Central memory CD4-positive, alpha-beta T cell (primary cell): Measurements from ENCODE around the gene MMP15.
"Not testable (repeated sequence)": the region's sequence is repeated elsewhere in the genome, so short reads cannot be mapped to it uniquely, and the experiment has no call there.

Source experiments
- DNase-seq: peaks from one replicate; pipeline ENCODE4 v3.0.0; 2022

MMP15 gene

GRCh38 chr16:57997176-57997527 is 28.4 kb upstream of the MMP15 start:
- DNase-seq = no peak

- DNase-seq = no peak
Observed at GRCh38 chr16:57997528-57998265, 27.9 kb upstream of the MMP15 start.

DNA sequence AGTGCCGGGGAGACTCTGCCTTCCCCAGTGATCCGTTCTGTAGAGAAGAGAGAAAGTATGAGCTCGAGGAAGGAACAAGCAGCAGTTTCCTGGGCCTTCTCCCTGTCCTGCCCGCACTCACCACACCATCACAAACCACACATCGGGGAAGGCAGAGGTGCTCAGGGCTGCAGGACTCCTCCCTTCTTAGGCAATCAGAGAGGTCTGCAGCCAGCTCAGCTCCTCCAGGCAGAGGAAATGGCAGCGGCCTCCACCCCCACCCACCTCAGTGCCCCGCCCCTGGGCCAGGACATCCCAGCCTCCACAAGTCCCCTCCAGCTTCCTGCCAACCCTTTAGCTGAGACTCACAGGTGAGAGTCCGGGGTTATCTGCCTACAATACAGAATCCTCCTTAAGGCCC is 27.1 kb upstream of the MMP15 start:
- DNase-seq = peak; percentile 50

GRCh38 chr16:57998992-57999365 is 26.6 kb upstream of the MMP15 start:
- DNase-seq = no peak

- peak; percentile 50 for DNase-seq
Observed at GRCh38 chr16:57999366-57999970, 26.1 kb upstream of the MMP15 start.

DNA sequence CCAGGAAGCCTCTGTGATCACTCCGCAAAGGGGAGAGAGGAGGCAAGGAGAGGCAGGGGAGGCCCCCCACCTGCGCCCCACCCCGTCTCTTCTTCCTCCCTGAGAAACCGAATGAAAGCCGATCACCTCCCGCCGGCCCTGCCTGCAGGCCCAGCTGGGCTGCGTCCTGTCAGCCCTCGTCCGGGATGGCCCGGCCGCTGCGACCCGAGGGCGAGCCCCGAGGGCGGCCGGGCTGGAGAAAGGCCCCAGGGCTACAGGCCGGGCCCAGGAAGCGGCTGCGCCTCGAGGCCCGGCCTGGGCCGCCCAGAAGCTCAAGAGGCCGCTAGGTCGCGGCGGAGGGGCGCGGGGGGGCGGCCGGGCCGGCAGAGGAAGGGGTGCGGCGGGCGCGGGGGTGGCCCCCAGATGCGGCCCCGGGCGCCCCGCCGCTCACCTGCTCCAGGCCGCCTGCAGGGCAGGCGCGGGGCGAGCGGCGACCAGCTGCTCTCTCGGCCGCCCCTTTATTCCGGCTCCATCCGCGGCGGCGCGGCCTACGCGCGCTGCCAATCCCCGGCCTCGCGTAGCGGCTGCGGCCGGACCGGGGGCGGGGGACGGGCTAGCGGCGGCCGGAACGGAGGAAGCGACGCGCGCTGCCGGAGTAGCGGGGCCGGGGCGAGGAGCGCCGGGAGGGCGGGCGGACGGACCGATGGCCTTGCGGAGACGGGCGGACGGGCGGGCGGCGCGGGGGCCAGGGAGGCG is 25.4 kb upstream of the MMP15 start, which contains the start of gene ZNF319:
Gene ZNF319 (minus strand): TSS at position 702 of the 735 bp plus-strand sequence. CDS start 2,407 bp downstream, outside the sequence.
- peak; percentile 37 for DNase-seq

DNA sequence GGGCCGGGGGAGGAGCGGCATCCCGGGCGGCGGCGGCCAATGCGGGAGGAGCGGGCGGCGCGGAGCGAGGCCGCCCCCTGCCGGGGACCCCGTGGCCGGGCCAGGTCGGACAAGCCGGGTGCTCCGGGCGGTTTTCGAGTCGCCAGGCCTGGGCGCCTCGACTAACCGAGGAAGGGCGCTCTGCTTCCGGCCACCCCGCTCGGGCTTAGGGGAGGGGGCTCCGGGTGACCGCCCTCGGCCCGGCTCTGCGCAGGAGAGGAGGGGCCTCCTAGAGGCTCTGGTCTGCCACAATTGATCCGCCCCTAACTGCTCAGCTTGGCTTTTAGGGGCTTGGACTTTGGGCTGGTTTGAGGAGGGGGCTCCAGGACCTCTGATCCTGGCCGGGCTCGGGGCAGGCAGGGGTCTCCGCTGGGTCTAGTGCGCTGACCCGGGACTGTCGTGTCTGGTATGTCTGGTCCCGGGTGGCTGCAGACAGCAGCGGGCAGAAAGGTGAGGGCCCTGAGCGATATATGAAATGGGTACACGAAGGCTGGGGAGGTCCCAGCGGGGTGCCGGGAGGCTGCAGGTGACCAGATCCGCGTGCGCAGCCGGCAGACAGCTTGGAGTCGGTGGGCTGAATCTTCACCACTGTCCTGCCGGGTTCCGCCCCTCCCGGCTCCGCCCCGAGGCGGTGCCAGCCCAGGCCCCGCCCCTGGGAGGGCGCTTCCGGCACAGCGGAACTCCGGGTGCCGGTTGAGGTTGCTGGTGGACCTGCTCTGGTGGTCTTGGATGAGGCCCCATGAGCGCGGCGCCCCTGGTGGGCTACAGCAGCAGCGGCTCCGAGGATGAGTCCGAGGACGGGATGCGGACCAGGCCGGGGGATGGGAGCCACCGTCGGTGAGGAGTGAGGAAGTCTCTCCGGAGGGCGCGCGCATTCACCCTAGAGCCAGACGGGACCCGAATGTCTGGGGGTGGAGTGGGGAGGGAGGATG is 24.6 kb upstream of the MMP15 start, which contains the start of gene USB1:
Gene USB1 (plus strand): TSS at position 702 of the 971 bp plus-strand sequence. CDS start 77 bp downstream, at position 779.
- DNase-seq = peak; percentile 84

GRCh38 chr16:58001781-58002415 is 23.7 kb upstream of the MMP15 start:
- no peak for DNase-seq

GRCh38 chr16:58002416-58002800 is 23.1 kb upstream of the MMP15 start:
- no peak for DNase-seq

- no peak for DNase-seq
Observed at GRCh38 chr16:58002936-58003335, 22.6 kb upstream of the MMP15 start.

GRCh38 chr16:58004736-58005135 is 20.8 kb upstream of the MMP15 start:
- not testable (repeated sequence) for DNase-seq

DNA sequence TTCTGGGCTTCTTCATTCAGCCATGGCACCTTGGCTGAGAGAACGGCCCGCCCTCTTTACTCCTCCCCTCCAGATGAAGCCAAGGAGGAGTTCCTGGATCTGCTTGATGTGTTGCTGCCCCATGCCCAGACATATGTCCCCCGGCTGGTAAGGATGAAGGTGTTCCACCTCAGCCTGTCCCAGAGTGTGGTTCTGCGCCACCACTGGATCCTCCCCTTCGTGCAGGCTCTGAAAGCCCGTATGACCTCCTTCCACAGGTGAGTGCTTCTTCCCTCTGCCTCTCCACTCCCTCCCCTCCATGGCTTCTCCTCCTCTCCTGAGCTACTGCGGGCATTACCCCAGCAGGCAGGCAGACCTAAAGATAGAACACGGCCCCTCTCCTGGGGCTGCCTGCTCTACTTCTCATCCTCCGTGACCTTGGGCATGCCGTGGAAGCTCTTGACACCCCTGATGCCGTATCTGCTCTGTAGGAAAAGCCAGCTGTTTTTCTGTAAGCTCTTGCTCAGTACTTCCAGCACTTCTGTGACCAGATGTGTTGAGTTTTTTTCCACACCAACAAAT is 15.6 kb upstream of the MMP15 start:
- no peak for DNase-seq

DNA sequence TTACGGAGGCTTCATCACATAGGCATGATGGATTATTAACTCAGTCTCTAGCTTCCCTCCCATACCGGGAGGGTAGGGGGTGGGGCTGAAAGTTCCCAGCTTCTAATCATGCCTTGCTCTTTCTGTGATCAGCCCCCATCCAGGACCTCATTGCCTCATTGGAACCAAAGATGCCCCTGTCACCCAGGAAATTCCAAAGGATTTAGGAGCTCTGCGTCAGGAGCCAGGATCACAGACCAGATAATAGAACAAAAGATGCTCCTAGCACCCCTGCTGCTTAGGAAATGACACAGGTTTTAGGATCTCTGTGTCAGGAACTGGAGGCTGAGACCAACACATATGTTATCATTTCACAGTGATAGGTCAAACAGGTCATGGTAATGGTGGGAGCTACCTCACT is 14.7 kb upstream of the MMP15 start:
- no peak for DNase-seq

GRCh38 chr16:58011652-58012051 is 13.9 kb upstream of the MMP15 start:
- DNase-seq = no peak

DNA sequence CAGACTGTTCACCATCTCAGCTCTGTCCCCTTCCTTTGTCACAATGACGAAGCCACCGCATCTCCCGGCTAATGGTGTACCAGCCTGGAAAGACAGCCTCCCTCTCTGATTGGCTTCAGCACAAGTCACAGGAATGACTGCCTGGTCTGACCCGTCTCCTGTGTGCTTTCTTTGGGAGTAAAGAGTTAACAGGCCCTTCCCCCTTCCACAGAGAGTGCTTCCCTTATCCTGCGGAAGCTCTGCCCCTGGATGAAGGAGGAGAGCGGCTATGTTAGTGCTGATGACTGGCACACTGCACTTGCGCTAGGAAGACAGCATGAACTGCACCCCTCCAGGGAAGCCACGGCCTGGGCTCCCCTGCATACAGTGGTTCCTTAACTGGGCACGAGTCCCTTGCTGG is 13.1 kb upstream of the MMP15 start:
- no peak for DNase-seq

DNA sequence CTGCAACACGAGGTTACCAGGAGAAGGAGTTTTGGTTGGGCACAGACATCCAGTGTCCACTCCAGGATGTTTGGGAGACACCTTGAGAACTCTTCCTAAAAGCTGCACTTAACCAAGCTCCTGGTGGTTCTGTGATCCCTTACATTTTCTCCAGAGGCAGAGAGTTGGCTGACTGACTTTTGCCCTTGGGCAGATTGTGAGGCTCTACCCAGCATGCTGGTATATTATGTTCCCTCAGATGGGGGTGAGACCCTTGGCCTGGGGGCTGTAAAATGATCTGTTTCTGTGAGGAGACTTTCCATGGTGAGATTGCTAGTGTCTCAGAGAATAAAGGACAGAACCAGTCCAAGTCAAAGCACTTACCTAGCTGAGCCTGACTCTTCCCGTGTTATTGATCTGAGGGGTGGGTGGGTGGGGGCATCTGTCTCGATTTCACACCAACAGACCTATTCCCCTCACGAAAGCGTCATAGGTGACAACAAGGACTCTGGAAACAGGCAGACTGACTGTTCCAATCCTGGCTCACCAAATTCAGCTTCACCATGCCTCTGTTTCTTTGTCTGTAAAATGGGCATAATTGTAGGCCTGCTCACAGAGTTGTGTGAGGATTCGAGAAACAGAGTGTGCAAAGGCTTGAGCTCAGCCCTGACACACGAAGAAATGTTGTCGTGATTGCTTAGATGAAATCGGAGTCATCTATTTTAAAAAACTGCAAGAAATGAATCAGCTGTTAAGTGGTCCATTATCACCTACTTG is 12.2 kb upstream of the MMP15 start:
- no peak for DNase-seq

DNA sequence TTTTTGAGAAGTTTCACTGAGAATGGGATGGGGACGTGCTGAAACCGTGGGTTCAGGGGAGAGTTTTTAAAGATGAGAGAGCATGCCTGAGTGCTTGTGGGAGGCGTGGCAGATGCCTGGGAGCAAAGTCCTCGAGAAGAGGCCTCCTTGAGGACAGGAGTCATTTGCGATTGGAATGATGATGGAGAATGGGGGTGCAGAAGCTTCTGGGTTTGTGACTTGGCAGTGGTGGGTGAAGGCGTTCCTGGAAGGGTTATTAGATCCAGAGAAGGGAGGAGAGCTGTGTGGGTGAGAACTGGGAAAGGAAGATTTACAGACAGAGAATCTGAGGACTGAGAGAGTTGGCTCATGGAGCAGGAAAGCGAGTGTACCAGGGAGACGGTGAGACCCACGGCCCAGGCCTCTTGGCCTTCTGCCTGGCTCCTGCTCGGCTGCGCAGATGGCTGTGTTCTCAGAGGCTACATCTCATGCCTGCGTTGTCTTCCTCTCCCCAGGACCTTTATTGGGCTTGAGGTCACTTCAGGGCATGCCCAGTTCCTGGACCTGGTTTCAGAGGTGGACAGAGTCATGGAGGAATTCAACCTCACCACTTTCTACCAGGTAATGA is 8.6 kb upstream of the MMP15 start:
- DNase-seq = no peak

GRCh38 chr16:58018803-58019202 is 6.8 kb upstream of the MMP15 start:
- no peak for DNase-seq

DNA sequence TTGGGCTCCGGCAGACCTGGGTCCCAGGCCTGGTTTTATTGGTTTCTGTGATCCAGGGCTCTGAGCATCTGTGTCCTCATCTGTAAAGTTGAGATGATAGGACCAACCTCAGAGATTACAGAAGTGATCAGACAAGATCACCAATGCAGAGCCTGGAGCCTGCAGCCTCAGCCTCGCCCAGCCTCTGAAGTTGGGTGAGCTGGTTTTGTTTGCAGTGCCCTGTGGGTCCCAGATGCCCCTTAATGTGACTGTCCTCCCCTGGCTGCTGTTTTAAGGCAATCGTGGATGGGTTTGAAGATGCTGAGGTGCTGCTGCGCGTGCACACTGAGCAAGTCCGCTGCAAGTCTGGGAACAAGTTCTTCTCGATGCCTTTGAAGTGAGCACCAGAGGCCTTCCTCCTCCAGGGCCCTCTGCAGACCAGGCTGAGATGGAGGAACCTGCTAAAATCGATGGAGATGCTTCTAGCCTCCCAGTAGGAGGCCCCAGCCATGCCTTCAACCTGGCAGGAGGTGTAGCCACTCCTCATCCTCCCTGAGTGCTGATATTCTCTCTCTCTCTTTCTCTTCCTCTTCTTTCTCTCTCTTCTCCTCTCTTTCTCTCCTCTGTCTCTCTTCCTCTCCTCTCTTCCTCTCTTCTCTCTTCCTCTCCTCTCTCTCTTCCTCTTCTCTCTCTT is 5.6 kb upstream of the MMP15 start:
- DNase-seq = no peak
